Measurements from ENCODE around the gene TRAF2. TPM values are rescaled to one million over a fixed set of nuclear protein-coding genes. Genes with fewer than 3 reads are reported as not detected.
A peak's percentile ranks its signal among the peaks of the same experiment; 100 is the strongest.

Gene TRAF2
- polyA plus RNA-seq, 3 donors: 1.6 to 6.1 (median 2.0) TPM

GRCh38 chr9:136906266-136906665, 19.9 kb downstream of the TRAF2 start:
- H4K20me1 ChIP-seq (ENCODE audit: insufficient read depth, low read length): no peaks in the 10 kb centered on the region
- H3K36me3 ChIP-seq (replicated peaks in 1 of 2; ENCODE audit: control insufficient read depth in 1 of 2, insufficient read depth in 2 of 2, low read length in 2 of 2): peaks cover 50 to 81% of the 10 kb centered on the region in 2 donors
- H3K27ac ChIP-seq (ENCODE audit: low read depth in 1 of 2, low read length in 2 of 2): no peak overlapping the region
- no peak overlapping the region for H3K4me3 ChIP-seq (replicated peaks in 1 of 3; ENCODE audit: low read depth in 2 of 3, low read length in 3 of 3)
- H3K9ac ChIP-seq (ENCODE audit: insufficient read depth, low read length, poor library complexity, severe bottlenecking): no peak overlapping the region
- intact Hi-C loops (cut with micrococcal nuclease): no loop called here
- H3K9me3 Mint-ChIP-seq: peaks cover 0 to 2% (median 0%) of the 10 kb centered on the region in 7 donors
- no peak for DNase-seq
- no CpG with 5 or more reads among the region's 4 CpGs for WGBS (ENCODE audit: insufficient coverage)
- H3K79me2 ChIP-seq (ENCODE audit: insufficient read depth, low read length): no peaks in the 10 kb centered on the region
- H3K4me3 Mint-ChIP-seq: no peak overlapping the region
- no peak overlapping the region for H3K4me2 ChIP-seq (replicated peaks; ENCODE audit: extremely low read depth, low read length, poor library complexity, severe bottlenecking)
- no peaks in the 10 kb centered on the region for H3K4me1 ChIP-seq (ENCODE audit: control insufficient read depth in 1 of 2, insufficient read depth in 2 of 2, low read length in 2 of 2)
- H3K9me3 ChIP-seq (replicated peaks in 1 of 2; ENCODE audit: control insufficient read depth in 1 of 2, insufficient read depth in 1 of 2, low read length in 2 of 2): no peaks in the 10 kb centered on the region
- no peaks in the 10 kb centered on the region for H3K27me3 ChIP-seq (ENCODE audit: control insufficient read depth in 2 of 2, insufficient read depth in 2 of 2, low read length in 2 of 2)
- no peak for TF ChIP-seq CTCF (IDR thresholded peaks at IDR 0.05)
- no peak overlapping the region for H2AFZ ChIP-seq (ENCODE audit: insufficient read depth, low read depth, low read length, poor library complexity, severe bottlenecking)
- H3K4me1 Mint-ChIP-seq: peaks cover 2% of the 10 kb centered on the region
- no peak overlapping the region for H3K27ac Mint-ChIP-seq
- H3K27me3 Mint-ChIP-seq (ENCODE audit: low read depth in 3 of 3): no peaks in the 10 kb centered on the region
- H3K36me3 Mint-ChIP-seq: peaks cover 51 to 87% of the 10 kb centered on the region in 2 donors

- H3K4me3 ChIP-seq (replicated peaks in 1 of 3; ENCODE audit: low read depth in 2 of 3, low read length in 3 of 3): no peak overlapping the region
- no peak for DNase-seq
- no peak overlapping the region for H3K4me2 ChIP-seq (replicated peaks; ENCODE audit: extremely low read depth, low read length, poor library complexity, severe bottlenecking)
- no peaks in the 10 kb centered on the region for H3K79me2 ChIP-seq (ENCODE audit: insufficient read depth, low read length)
- WGBS (ENCODE audit: insufficient coverage): 96% methylated on average over 20 of the region's 29 CpGs
- no peaks in the 10 kb centered on the region for H3K4me1 ChIP-seq (ENCODE audit: control insufficient read depth in 1 of 2, insufficient read depth in 2 of 2, low read length in 2 of 2)
- H3K27me3 ChIP-seq (ENCODE audit: control insufficient read depth in 2 of 2, insufficient read depth in 2 of 2, low read length in 2 of 2): no peaks in the 10 kb centered on the region
- no peak overlapping the region for H3K9ac ChIP-seq (ENCODE audit: insufficient read depth, low read length, poor library complexity, severe bottlenecking)
- peak overlapping the region in 5 of 7 donors; percentile 20 to 62 (median 25) for H3K27ac Mint-ChIP-seq
- intact Hi-C loops (cut with micrococcal nuclease): no loop called here
- no peak overlapping the region for H2AFZ ChIP-seq (ENCODE audit: insufficient read depth, low read depth, low read length, poor library complexity, severe bottlenecking)
- no peak overlapping the region for H3K27ac ChIP-seq (ENCODE audit: low read depth in 1 of 2, low read length in 2 of 2)
- peaks cover 46 to 85% of the 10 kb centered on the region in 2 donors for H3K36me3 Mint-ChIP-seq
- H4K20me1 ChIP-seq (ENCODE audit: insufficient read depth, low read length): no peaks in the 10 kb centered on the region
- no peaks in the 10 kb centered on the region for H3K9me3 ChIP-seq (replicated peaks in 1 of 2; ENCODE audit: control insufficient read depth in 1 of 2, insufficient read depth in 1 of 2, low read length in 2 of 2)
- H3K4me1 Mint-ChIP-seq: no peaks in the 10 kb centered on the region
- H3K36me3 ChIP-seq (replicated peaks in 1 of 2; ENCODE audit: control insufficient read depth in 1 of 2, insufficient read depth in 2 of 2, low read length in 2 of 2): peaks cover 44 to 71% of the 10 kb centered on the region in 2 donors
- TF ChIP-seq CTCF (IDR thresholded peaks at IDR 0.05): no peak
- H3K4me3 Mint-ChIP-seq: no peak overlapping the region
- peaks cover 0 to 2% (median 0%) of the 10 kb centered on the region in 7 donors for H3K9me3 Mint-ChIP-seq
- H3K27me3 Mint-ChIP-seq (ENCODE audit: low read depth in 3 of 3): no peaks in the 10 kb centered on the region
Measured at GRCh38 chr9:136907011-136907914, 20.9 kb downstream of the TRAF2 start.
